NB4 (cell line): ENCODE measurements around the gene USP50.

ENCODE experiments used
- DNase-seq: peaks from one replicate; pipeline ENCODE4 v3.0.0; 2010; ENCODE audit warnings: low read depth
- H3K4me3 ChIP-seq: one replicate; pipeline ENCODE4 v1.5.1; 2011; ENCODE audit warnings: mild to moderate bottlenecking, low read depth, low read length, moderate library complexity
- MAX ChIP-seq: IDR thresholded peaks from 2 replicates; pipeline ENCODE4 v1.6.1; 2011; ENCODE audit warnings: low read depth, low read length
- MYC ChIP-seq: IDR thresholded peaks from 2 replicates; pipeline ENCODE4 v1.6.1; 2011; ENCODE audit warnings: low read depth, low read length
- POLR2A ChIP-seq: IDR thresholded peaks from 2 replicates; pipeline ENCODE4 v1.6.1; 2011; ENCODE audit warnings: mild to moderate bottlenecking; ENCODE audit not compliant: insufficient read length; ENCODE audit errors: extremely low read depth
- TF ChIP-seq, protein P1 (sequence below): IDR thresholded peaks from one replicate; pipeline ENCODE4 v1.5.1; 2012; ENCODE audit warnings: low read depth, low read length

Gene USP50

DNA sequence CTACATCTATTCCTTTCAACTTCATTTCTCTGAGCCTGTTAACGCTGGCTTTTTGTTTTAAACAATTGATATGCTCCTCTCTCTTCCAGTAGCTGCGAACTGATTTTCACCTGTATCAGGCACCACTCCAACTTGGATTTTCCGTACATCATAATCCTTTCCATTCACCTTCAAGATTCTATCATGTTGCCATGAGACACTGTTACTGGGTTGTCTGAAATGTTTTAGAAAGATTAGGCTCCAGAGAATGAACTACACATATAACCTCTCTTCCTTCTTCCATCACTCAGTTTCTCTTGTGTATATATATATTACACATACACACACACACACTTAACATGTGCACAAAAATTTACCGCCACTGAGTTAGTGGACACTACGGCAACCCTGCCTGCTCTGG is at the start of gene USP50:
TSS of gene USP50 (minus strand) at position 101 of the 400 bp plus-strand sequence. CDS start 141 bp downstream, outside the sequence.
- TF ChIP-seq MAX: no peak
- no peak for TF ChIP-seq POLR2A
- TF ChIP-seq MYC: no peak
- TF ChIP-seq, protein P1, sequence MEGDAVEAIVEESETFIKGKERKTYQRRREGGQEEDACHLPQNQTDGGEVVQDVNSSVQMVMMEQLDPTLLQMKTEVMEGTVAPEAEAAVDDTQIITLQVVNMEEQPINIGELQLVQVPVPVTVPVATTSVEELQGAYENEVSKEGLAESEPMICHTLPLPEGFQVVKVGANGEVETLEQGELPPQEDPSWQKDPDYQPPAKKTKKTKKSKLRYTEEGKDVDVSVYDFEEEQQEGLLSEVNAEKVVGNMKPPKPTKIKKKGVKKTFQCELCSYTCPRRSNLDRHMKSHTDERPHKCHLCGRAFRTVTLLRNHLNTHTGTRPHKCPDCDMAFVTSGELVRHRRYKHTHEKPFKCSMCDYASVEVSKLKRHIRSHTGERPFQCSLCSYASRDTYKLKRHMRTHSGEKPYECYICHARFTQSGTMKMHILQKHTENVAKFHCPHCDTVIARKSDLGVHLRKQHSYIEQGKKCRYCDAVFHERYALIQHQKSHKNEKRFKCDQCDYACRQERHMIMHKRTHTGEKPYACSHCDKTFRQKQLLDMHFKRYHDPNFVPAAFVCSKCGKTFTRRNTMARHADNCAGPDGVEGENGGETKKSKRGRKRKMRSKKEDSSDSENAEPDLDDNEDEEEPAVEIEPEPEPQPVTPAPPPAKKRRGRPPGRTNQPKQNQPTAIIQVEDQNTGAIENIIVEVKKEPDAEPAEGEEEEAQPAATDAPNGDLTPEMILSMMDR: no peak
- no peak for DNase-seq
- no peak within 1 kb of the TSS for H3K4me3 ChIP-seq

GRCh38 chr15:50594311-50594710 is 47.8 kb upstream of the USP50 start:
- no peak overlapping the region for H3K4me3 ChIP-seq
- TF ChIP-seq, protein P1: no peak
- TF ChIP-seq MYC: no peak
- no peak for TF ChIP-seq POLR2A
- no peak for TF ChIP-seq MAX
- no peak for DNase-seq

GRCh38 chr15:50593761-50594160 is 47.3 kb upstream of the USP50 start:
- no peak overlapping the region for H3K4me3 ChIP-seq
- DNase-seq: no peak
- no peak for TF ChIP-seq POLR2A
- no peak for TF ChIP-seq MAX
- TF ChIP-seq, protein P1: no peak
- TF ChIP-seq MYC: no peak

DNA sequence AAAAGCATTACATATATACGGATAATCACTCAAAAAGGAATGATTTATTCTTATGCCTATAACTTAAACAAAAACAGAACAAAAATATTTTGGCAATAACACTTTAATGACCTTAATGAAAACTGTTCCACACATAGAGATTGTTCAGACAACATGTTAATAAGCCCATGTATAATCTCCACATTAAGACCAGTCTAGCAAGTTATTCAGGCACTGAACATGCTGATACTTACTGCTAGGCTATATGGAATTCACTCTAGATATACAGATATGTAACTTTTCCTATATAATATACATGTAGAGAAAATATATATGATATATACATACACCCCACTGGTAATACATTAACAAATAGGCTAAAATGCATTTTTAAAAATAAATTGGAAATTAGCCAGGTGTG is 43.8 kb upstream of the USP50 start:
- TF ChIP-seq MYC (no peak), MAX (no peak), POLR2A (no peak)
- TF ChIP-seq, protein P1: no peak
- DNase-seq: no peak
- H3K4me3 ChIP-seq: no peak overlapping the region

- TF ChIP-seq, protein P1: no peak
- TF ChIP-seq MAX (no peak), MYC (no peak), POLR2A (no peak)
- DNase-seq: no peak
- H3K4me3 ChIP-seq: no peak overlapping the region
Measured at GRCh38 chr15:50577492-50577891, 31.0 kb upstream of the USP50 start.
